MG63 (cell line): ENCODE results near the gene S1PR1. TPM values are rescaled to one million over a fixed set of nuclear protein-coding genes. Genes with fewer than 3 reads are reported as not detected.
A peak's percentile ranks its signal among the peaks of the same experiment; 100 is the strongest.

ENCODE experiments used
- DNase-seq: peaks from one replicate; pipeline ENCODE4 v3.0.0-alpha.2; 2020
- H3K27me3 ChIP-seq: fragments of 250-450 bp; sonication (Bioruptor Pico); 2 replicates; pipeline ENCODE4 v1.5.1; 2020; ENCODE audit warnings: mild to moderate bottlenecking, moderate library complexity
- H3K36me3 ChIP-seq: fragments of 250-450 bp; sonication (Bioruptor Pico); 2 replicates; pipeline ENCODE4 v1.5.1; 2020; ENCODE audit warnings: mild to moderate bottlenecking, moderate library complexity
- H3K4me3 ChIP-seq: fragments of 250-450 bp; sonication (Bioruptor Pico); 2 replicates; pipeline ENCODE4 v1.5.1; 2020; ENCODE audit warnings: mild to moderate bottlenecking, moderate library complexity
- H3K9me3 ChIP-seq: fragments of 250-450 bp; sonication (Bioruptor Pico); 2 replicates; pipeline ENCODE4 v1.5.1; 2020; ENCODE audit warnings: mild to moderate bottlenecking, moderate library complexity
- total RNA-seq: library from RNA; depleted of rRNA; stranded (reverse); fragments of >200 nt; shearing (Covaris generic); gene quantifications from 2 replicates; pipeline ENCODE4 v1.2.3, GENCODE V29; 2014; ENCODE audit warnings: low replicate concordance; rRNA removed

The S1PR1 gene
- total RNA-seq, 1 experiment from 2014 or later, result 0.30 TPM

DNA sequence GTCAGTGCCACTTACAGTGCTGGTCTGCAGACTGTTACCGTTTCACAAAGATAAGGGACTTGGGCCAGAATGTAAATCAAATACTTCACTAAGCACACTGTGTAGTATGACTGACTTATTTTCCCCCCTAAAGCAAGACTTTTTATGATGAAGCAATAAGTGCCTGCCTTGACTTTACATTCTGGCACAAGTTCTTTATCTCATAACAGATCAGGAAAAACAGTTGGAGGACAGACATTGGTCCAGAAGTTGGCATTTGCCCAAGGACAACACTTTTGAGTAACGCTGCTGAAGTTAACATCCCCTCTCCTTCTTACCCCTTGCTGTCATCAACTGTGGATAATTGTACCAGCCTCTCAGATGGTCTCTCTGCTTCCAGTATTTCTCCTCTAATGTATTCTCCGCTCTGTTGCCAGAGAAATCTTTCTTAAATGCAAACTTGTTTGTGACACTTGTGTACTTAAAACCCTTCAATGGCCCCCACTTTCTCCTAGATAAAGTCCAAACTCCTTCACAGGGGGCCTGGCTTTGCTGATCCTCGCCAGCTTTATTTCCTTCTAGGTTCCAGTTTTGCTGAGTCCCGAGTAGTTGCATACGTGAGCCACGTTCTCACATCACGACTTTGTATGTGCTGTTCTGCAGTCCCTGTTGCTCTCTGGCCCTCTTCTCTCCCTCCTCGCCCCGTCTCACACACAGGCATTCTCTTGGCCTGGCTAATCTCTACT lies 45.7 kb downstream of the S1PR1 start:
- peaks cover 4% of the 10 kb centered on the region; the same call in 1 of the 2 replicates for H3K27me3 ChIP-seq
- H3K9me3 ChIP-seq, result no peaks in the 10 kb centered on the region
- H3K4me3 ChIP-seq, result no peak overlapping the region
- no peaks in the 10 kb centered on the region for H3K36me3 ChIP-seq
- no peak for DNase-seq

DNA sequence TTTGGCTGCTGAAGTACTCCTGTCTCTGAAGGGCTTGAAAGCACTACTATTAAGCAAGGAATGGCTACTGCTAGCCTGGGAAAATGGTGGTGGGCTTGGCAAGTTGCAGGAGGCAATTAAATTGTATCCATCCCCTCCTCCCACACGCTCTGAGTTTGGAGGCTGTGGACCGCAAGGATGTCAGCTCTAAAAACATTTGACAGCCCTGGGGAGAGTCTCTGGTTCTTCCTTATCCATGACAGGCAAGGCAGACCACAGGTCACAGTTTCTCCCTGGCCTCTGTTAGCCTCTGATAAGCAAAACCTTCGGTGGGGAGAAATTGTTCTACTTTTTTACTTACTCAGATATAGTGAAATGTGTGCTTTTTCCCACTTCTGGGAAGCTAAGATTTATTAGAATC lies 46.6 kb downstream of the S1PR1 start:
- H3K4me3 ChIP-seq, result no peak overlapping the region
- peaks cover 4% of the 10 kb centered on the region; the same call in 1 of the 2 replicates for H3K27me3 ChIP-seq
- no peaks in the 10 kb centered on the region for H3K9me3 ChIP-seq
- no peaks in the 10 kb centered on the region for H3K36me3 ChIP-seq
- DNase-seq, result no peak

DNA sequence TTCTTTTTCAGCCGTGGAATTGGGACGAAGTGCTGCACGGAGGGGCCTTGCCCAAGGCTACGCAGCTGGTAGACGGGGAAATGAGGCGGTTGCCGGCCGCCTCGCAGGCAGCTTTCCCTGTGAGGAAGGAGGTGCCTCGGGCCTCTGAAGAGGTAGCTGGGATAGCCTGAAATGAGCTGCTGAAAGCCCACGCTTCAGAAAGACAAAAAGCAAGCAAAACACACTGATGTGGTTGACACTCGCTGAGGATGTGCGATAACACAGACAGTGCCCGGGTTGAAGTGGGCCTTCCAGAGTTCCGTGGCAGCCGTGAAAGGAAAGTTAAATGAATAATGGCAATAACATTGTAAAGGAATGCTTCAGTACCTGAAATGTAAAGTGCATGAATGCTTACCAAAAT lies 47.2 kb downstream of the S1PR1 start:
- DNase-seq, result no peak
- Histone ChIP-seq H3K27me3 (peaks cover 2% of the 10 kb centered on the region; the same call in 1 of the 2 replicates), H3K9me3 (no peaks in the 10 kb centered on the region), H3K4me3 (no peak overlapping the region), H3K36me3 (no peaks in the 10 kb centered on the region)

DNA sequence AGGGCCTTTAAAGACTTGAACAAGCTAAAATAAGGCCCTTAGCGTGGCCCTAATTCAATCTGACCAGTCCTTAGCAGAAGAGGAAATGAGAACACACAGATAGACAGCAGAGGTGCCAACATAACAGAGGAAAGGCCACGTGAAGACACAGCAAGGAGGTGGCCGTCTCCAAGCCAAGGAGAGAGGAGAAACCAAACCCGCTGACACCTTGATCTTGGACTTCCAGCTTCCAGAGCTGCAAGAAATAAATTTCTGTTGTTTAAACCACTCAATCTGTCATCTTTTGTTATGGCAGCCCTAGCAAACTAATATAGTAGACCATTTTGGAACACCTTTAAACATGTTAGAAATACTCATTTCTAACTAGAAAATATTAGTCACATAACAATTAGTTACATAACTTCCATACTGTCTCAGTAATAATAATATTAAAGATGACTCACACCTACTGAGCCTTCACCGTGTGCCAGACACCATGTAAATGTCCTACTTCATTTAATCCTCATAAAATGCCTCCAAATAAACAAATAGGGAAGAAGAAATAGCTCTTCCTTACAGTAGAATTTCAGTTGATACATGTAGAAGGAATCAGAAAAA lies 47.9 kb downstream of the S1PR1 start:
- no peak for DNase-seq

DNA sequence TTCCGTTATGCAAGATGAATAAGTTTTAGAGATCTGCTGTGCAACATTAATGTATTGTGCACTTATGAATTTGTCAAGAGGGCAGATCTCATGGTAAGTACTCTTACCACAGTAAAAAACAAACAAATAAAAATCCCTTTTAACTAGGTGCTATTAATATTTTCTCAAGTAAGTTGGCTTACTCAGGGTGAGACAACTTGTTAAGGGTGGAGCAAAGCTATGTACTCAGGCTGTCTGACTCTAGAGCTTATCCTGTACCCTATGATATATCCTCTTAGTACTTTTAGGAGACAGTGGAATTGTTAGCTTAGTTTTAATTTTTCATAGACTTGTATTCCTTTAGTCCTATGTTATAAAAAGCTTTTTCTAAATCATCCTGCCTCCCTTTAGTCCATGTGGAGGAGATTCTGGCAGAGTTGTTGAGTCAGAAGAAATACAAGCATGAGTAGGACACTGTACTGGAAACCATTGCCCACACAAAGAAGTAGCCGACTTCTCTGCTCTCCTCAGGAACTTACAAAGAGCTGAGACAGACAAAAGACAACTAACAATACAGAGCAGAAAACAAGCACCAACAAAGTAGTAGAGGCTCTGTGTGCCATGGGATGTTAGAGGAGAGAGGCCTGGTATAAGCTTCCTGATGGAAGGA lies 49.2 kb downstream of the S1PR1 start:
- no peak for DNase-seq

More for the DNA sequence above, 47.9 kb downstream of the S1PR1 start:
- Histone ChIP-seq H3K27me3 (peaks cover 2% of the 10 kb centered on the region; the same call in 1 of the 2 replicates), H3K4me3 (no peak overlapping the region), H3K36me3 (no peaks in the 10 kb centered on the region), H3K9me3 (no peaks in the 10 kb centered on the region)

DNA sequence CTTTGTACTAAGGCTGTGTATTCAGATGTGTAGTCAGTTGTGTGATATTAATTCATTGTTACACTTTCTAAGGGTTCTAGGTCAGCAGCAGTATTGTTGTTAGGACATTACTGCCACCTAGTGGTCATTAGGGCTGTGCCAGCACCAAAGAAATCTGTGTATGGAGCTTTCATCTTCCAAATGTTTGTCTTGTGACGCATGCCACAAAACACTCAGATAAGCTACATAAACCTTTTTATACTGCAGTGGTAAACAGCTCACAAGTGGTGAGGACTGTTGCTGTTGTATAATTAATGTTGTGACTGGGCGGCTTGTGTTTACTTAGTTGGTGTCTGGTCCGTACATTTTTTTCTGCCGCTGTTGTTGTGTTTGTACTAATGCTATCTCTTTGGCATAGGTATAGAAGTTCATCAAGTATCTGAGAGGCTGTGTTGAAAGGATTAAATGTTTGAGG lies 51.7 kb downstream of the S1PR1 start:
- Histone ChIP-seq H3K4me3 (no peak overlapping the region), H3K9me3 (no peaks in the 10 kb centered on the region), H3K36me3 (no peaks in the 10 kb centered on the region), H3K27me3 (no peaks in the 10 kb centered on the region; the same call in 1 of the 2 replicates)
- DNase-seq, result peak; percentile 72

More for the DNA sequence above, 49.2 kb downstream of the S1PR1 start:
- Histone ChIP-seq H3K27me3 (no peaks in the 10 kb centered on the region; the same call in 1 of the 2 replicates), H3K9me3 (no peaks in the 10 kb centered on the region), H3K36me3 (no peaks in the 10 kb centered on the region), H3K4me3 (no peak overlapping the region)

DNA sequence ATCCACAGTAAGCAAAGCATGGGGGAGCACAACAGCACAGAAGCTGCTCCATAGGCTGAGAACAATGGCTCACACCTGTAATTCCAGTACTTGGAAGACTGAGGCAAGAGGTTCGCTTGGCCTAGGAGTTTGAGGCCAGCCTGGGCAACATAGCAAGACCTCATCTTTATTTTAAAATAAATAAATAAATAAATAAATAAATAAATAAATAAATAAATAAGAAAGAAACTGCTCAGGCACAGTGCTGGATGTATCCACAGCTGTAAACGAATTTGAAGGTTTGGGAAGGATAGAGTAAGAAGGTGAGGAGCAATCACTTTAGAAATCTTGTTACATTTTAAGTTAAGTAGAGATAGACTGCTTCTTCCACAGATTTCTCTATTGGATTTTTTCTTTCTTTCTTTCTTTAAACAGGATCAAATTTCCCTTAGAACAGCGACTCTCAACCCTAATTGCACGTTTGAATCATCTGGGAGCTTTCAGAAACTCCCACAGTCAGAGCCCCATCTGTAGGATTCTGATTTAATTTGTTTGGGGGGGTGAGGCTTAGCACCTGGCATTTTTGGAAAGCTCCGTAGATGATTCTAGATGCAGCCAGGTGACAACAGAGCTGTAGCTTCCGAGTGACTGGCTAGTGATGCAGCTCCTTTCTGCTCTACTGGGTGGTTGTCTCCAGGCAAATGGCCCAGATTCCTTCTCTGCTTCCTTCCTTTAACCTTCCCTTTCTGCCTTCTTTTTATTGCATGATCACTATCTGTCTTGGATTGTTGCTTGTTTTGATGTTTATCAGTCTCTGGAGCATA lies 53.5 kb downstream of the S1PR1 start:
- Histone ChIP-seq H3K4me3 (no peak overlapping the region), H3K27me3 (no peaks in the 10 kb centered on the region; the same call in 1 of the 2 replicates), H3K36me3 (no peaks in the 10 kb centered on the region), H3K9me3 (no peaks in the 10 kb centered on the region)
- DNase-seq, result no peak

Other genes with a start within 250 kb of the S1PR1 start
- 49.7 and 54.9 TPM in 2 replicates for gene DPH5, start 211.2 kb upstream of the S1PR1 start, total RNA-seq